Activated T-helper 1 cell treated with anti-CD3 and anti-CD28 coated beads, Interleukin-2, amount 50 U/mL, for 16 hours (primary cell): ENCODE measurements around the gene YTHDF1.
"Not testable (repeated sequence)": the region's sequence is repeated elsewhere in the genome, so short reads cannot be mapped to it uniquely, and the experiment has no call there.

ENCODE experiments used
- DNase-seq, 2 donors: peaks; one replicate each; pipeline ENCODE4 v3.0.0-alpha.2; 2020; ENCODE audit warnings: low read depth in 1 of 2, low spot score in 1 of 2

Gene YTHDF1

GRCh38 chr20:63227260-63227659 lies 11.3 kb upstream of the YTHDF1 start:
- DNase-seq, result no peak

DNA sequence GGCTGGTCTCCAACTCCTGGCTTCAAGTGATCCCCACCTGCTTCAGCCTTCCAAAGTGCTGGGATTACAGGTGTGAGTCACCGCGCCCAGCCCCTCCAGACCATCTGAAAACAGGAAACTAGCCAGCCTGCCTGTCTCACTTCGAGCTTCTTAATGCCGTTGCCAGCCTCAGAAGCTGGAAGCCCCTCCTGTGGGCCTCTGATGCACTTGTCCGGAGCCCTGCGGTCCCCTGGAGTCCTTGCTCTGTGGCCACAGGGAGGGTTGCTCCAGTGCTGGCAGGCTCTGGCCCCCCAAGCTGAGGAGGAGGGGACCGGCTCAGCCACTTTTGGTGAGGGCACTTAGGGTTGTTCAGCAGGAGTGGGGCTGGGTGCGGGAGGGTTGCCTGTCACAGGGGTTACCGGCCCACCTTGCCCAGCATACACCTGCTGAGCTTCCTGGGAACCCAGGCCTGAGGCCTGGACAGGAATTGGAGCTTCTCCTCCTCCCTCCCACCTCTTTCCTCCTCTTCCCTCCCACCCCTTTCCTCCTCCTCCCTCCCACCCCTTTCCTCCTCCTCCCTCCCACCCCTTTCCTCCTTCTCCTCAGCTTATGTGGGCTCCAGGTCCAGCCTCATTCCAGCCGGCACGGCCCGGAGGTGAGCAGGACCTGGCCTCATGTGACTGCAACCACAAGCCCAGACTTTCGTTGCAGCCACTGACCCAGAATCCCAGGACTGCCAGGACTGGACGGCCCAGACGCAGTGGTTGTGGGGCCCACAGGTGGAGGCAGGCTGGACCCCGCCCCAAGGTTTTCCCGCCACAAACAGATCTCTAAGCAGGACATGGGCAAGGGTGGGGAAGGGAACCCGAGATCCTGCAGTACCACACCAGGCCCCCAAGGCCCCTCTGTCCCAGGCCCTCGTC lies 10.4 kb upstream of the YTHDF1 start:
- no peak for DNase-seq

- no peak for DNase-seq
Measured at GRCh38 chr20:63225082-63225454, 9.1 kb upstream of the YTHDF1 start.

GRCh38 chr20:63224412-63225081 lies 8.6 kb upstream of the YTHDF1 start:
- no peak for DNase-seq

GRCh38 chr20:63223826-63224207 lies 7.9 kb upstream of the YTHDF1 start:
- DNase-seq, result no peak

GRCh38 chr20:63223121-63223825 lies 7.3 kb upstream of the YTHDF1 start:
- peak in 1 of 2 donors; percentile 22 for DNase-seq

DNA sequence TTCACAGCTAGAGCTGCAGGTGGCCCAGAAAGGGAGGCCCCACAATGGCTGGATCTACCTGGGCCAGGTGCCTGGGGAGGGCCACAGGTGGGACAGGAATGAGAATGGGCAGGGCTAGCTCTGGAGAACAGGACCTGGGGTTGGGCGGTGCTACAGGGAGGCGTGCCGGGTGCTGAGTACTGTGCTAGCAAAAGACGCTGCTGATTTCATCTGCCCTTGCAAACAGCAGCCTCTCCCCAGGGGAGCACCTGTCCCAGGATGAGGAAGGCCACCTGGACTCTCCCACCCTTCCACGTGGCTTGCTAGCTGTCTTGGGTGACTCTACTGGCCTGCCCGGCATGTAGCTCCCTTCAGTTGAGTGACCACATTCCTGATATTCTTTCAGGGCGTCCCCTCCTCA lies 6.6 kb upstream of the YTHDF1 start:
- DNase-seq, result no peak

DNA sequence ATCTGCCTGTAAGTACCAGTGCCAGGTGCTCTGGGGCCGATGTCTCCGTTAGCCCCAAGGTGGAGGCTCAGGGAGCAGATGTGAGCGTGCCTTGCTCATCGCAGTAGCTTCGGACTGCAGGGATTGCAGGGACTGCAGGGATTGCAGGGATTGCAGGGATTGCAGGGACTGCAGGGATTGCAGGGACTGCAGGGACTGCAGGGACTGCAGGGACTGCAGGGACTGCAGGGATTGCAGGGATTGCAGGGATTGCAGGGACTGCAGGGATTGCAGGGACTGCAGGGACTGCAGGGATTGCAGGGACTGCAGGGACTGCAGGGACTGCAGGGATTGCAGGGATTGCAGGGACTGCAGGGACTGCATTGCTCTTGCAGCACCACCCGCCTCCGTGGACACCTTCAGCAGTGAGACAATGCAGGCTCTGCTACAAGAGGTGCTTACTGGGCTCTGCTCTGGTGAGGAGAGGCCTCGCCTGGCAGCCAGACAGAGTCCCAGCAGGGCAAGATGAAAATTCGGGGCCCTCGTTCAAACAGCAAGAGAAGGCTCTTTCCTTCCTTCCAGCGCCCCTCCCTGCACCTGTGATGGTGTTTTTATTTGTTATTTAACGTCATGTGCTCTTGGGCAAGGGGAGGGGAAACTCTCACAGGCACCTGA lies 5.6 kb upstream of the YTHDF1 start:
- not testable (repeated sequence) for DNase-seq

GRCh38 chr20:63220696-63221399 lies 4.9 kb upstream of the YTHDF1 start:
- no peak for DNase-seq

GRCh38 chr20:63219866-63220521 lies 4.1 kb upstream of the YTHDF1 start:
- DNase-seq, result no peak

- no peak for DNase-seq
Measured at GRCh38 chr20:63219447-63219821, 3.5 kb upstream of the YTHDF1 start.

GRCh38 chr20:63218701-63219446 lies 2.9 kb upstream of the YTHDF1 start:
- DNase-seq, result no peak

DNA sequence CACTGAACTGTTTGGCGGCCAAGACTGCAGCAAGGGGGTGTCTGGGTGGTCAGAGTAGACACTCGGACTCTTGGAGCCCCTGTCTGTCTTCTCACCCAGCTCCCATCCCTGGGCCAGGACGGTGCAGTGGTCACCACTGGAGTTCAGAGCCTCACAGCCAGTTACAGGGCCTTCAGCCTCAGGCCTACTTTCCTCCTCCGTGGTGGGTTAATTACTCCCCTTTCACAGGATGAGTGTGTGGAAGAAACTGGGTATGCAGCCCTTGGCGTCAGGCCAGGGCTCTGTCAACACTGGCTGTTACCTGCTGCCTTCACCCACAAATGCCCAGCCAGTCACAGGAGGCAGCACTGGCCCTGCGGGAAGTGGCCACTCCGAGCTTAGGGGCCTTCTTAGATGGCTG lies 1.8 kb upstream of the YTHDF1 start:
- DNase-seq, result no peak

GRCh38 chr20:63216849-63217471 lies 1.0 kb upstream of the YTHDF1 start:
- DNase-seq, result no peak

DNA sequence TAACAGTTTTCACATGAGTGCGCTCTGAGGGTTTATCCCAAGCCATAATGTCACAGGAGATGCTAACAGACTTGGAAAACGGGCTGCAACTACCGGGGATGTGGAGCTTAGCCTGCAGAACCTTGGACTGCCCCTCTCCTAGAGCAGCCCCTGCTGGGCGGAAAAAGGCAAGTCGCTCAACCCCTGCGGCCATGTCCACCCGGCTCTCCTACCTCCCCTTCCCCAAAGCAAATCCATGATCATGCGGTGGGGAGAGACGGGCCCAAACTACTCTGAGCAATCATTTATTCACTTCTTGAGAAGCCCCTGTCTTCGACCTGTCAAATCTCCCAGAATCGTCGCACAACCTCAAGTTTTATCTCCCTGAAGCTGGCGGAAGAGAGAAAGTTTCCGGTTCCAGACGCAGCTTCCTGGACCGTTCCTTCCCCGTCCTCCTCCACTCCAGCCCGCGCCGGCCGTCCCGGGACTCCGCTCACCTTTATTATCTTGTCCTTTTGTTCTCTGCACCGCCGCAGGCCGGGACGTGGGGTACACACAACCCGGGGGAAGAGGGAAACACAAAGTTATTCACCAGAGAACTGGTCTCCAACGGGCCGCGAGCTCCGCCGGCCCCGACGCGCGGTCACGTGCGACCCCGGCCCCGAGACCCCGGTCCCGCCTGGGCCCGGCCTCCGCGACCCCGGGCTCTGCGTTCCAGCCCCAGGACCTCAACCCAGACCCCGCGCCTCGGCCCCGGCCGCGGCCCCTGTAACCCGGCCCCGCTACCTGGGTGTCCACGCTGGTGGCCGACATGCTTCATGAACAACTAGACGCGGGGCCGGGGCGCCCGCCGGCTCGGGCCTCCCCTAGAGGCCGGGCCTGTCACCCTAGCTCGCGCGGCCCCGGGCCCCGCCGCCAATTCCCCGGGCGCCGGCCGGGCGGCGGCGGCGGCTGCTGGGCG lies 560 bp downstream of the YTHDF1 start:
- no peak for DNase-seq

- DNase-seq, result no peak
Measured at GRCh38 chr20:63214514-63214913, 1.4 kb downstream of the YTHDF1 start.

- no peak for DNase-seq
Measured at GRCh38 chr20:63212792-63213191, 3.1 kb downstream of the YTHDF1 start.

- DNase-seq, result no peak
Measured at GRCh38 chr20:63212393-63212730, 3.6 kb downstream of the YTHDF1 start.
